ENCODE results near the gene BPGM.

BPGM gene

DNA sequence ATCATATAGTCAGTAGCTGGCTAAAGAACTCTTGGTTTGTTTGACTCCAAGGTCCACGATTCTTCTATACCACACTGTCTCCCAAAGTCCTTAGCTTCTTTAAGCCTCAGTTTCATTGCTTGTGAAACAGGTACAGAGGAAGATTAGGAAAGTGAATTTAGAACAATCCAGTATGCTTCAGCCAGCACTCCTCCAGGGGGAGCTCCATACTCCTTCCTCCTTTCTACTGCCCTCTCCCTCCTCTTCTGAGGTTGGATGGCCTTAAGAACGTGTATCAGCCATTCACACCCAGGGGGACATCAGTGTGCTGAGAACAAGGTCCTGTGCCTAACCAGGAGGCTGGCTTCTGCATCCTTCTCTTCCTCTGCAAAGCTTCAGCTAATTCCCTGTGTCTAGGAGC lies 78.0 kb downstream of the BPGM start:
- peak; percentile 48 for DNase-seq

DNA sequence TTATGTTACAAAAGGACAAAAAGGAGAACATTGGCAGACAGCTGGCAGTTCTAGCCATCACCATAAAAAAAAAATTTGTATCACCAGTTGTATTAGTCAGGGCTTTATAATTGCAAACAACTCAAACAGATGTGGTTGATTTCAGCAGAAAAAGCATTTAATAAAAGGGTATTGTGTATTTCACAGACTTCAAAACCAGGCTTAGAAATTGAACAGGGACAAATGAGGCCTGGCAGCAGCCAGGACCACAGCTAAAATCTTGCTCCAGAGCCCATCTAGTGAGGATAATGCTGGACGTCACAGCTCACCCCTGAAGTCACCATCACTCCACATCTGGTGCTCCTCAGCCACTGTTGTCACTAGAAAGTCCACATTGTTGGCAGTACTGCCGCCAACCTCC lies 79.9 kb downstream of the BPGM start:
- DNase-seq = no peak

DNA sequence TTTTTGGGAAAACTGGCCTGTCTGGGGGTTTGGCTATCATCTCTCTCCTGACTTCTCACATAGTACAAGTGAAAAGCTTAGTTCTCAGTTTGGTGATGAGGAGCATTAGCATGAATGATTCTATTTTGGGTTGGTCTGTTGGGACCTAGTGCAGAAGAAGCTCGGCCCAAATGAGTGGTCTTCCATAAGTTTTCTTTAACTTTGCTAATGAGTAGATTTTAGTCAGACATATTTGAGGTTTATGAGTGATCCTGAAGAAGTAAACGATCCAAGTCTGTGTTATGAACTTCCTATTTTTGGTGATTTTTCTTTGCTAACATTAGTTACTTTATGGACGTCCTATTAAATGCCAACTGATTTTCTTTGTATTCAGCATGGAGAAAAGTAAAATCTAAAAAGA lies 81.1 kb downstream of the BPGM start:
- no peak for DNase-seq

Measured in activated CD4-positive, alpha-beta T cell treated with anti-CD3 and anti-CD28 coated beads, Interleukin-2, Interleukin-6, amounts not matched to agents 100 ng/mL and 50 ng/mL, durations not matched to agents 16 hours and 8 hours (primary cell).